Large intestine (tissue), 3 donors: ENCODE results near the gene HOXB9. TPM values are rescaled to one million over a fixed set of nuclear protein-coding genes. Genes with fewer than 3 reads are reported as not detected.

Experiments used
- DNase-seq, 2 donors: peaks; one replicate each; pipeline versions ENCODE4 v3.0.0 to v3.0.0-alpha.2; 2013
- H3K27ac ChIP-seq: one replicate; pipeline ENCODE4 v1.5.1; 2013; ENCODE audit warnings: low read length
- H3K27me3 ChIP-seq: 2 replicates; pipeline ENCODE4 v1.6.1; 2013; ENCODE audit warnings: low read length; ENCODE audit not compliant: control insufficient read depth, insufficient read depth
- H3K36me3 ChIP-seq: 2 replicates; pipeline ENCODE4 v1.6.1; 2013; ENCODE audit warnings: low read length; ENCODE audit not compliant: control insufficient read depth, insufficient read depth
- H3K4me1 ChIP-seq: one replicate; pipeline ENCODE4 v1.6.1; 2013; ENCODE audit warnings: low read length; ENCODE audit not compliant: control insufficient read depth, insufficient read depth
- H3K4me3 ChIP-seq: one replicate; pipeline ENCODE4 v1.5.1; 2013; ENCODE audit warnings: low read length
- H3K9me3 ChIP-seq: one replicate; pipeline ENCODE4 v1.6.1; 2013; ENCODE audit warnings: mild to moderate bottlenecking, low read depth, low read length, moderate library complexity; ENCODE audit not compliant: control insufficient read depth
- WGBS: methylation state at CpG from one replicate; pipeline ENCODE4 v1.1.5; 2013; ENCODE audit warnings: low lambda C conversion rate; ENCODE audit not compliant: insufficient coverage; 5-methylcytosine and 5-hydroxymethylcytosine counted together
- polyA plus RNA-seq: library from polyadenylated mRNA; unstranded; fragments of 120-200 nt; gene quantifications from one replicate; pipeline ENCODE4 v1.2.1, GENCODE V29; 2013

The HOXB9 gene
- polyA plus RNA-seq, 1 donor, result 0.03 TPM

- Histone ChIP-seq H3K4me3 (peak within 1 kb of the TSS; percentile 38), H3K36me3 (no peaks in the 10 kb centered on the region), H3K9me3 (peaks cover 39% of the 10 kb centered on the region), H3K27me3 (peaks cover 98% of the 10 kb centered on the region), H3K27ac (peak within 1 kb of the TSS; percentile 3), H3K4me1 (peaks cover 40% of the 10 kb centered on the region)
- 10% methylated on average over 5 of the region's 41 CpGs for WGBS
- DNase-seq, result no peak
Measured at GRCh38 chr17:48615047-48615962, 10.9 kb downstream of the HOXB9 start, which contains the start of gene HOXB8. HOXB8 (minus strand) TSS chr17:48615292; CDS start chr17:48614704, 588 bp downstream.

GRCh38 chr17:48613862-48614694 is 12.1 kb downstream of the HOXB9 start:
- peak overlapping the region; percentile 3 for H3K27ac ChIP-seq
- H3K4me1 ChIP-seq, result peaks cover 41% of the 10 kb centered on the region
- WGBS, result 3% methylated on average over 2 of the region's 55 CpGs
- DNase-seq, result no peak
- no peaks in the 10 kb centered on the region for H3K36me3 ChIP-seq
- peaks cover 98% of the 10 kb centered on the region for H3K27me3 ChIP-seq
- H3K4me3 ChIP-seq, result peak overlapping the region; percentile 38
- H3K9me3 ChIP-seq, result peaks cover 39% of the 10 kb centered on the region

GRCh38 chr17:48612854-48613691 is 13.1 kb downstream of the HOXB9 start:
- DNase-seq, result no peak
- Histone ChIP-seq H3K9me3 (peaks cover 38% of the 10 kb centered on the region), H3K4me1 (peaks cover 33% of the 10 kb centered on the region), H3K36me3 (no peaks in the 10 kb centered on the region), H3K27me3 (peaks cover 98% of the 10 kb centered on the region), H3K4me3 (peak overlapping the region; percentile 38), H3K27ac (peak overlapping the region; percentile 53)
- WGBS, result 0% methylated on average over 1 of the region's 67 CpGs

DNA sequence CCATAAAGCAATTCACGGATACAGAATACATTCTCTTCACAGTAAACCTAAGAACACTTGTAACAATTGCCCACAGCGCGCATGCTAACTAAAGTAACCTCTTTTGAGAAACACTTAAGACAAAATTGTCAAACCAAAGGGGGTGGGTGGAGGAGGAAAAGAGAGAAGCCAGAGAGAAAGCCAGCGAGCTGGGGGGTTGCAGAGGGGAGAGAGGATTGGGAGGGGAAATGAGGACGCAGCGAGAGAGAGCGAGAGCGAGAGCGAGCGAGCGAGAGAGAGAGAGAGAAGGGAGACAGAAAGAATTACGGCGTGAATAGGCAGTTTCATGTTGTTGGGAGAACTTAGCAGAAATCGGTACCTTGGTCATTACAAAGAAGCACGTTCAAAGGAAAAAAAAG is 13.7 kb downstream of the HOXB9 start:
- H3K27me3 ChIP-seq, result peaks cover 97% of the 10 kb centered on the region
- H3K36me3 ChIP-seq, result no peaks in the 10 kb centered on the region
- peaks cover 27% of the 10 kb centered on the region for H3K4me1 ChIP-seq
- DNase-seq, result no peak
- 0% methylated on average over 10 of the region's 15 CpGs for WGBS
- H3K27ac ChIP-seq, result peak overlapping the region; percentile 32
- H3K9me3 ChIP-seq, result peaks cover 32% of the 10 kb centered on the region
- H3K4me3 ChIP-seq, result peak overlapping the region; percentile 5

- Histone ChIP-seq H3K9me3 (peaks cover 32% of the 10 kb centered on the region), H3K27me3 (peaks cover 97% of the 10 kb centered on the region), H3K4me3 (peak overlapping the region; percentile 61), H3K27ac (peak overlapping the region; percentile 86), H3K4me1 (peaks cover 26% of the 10 kb centered on the region), H3K36me3 (no peaks in the 10 kb centered on the region)
- no CpG with 5 or more reads among the region's 36 CpGs for WGBS
- no peak for DNase-seq
Measured at GRCh38 chr17:48611681-48612455, 14.3 kb downstream of the HOXB9 start.

DNA sequence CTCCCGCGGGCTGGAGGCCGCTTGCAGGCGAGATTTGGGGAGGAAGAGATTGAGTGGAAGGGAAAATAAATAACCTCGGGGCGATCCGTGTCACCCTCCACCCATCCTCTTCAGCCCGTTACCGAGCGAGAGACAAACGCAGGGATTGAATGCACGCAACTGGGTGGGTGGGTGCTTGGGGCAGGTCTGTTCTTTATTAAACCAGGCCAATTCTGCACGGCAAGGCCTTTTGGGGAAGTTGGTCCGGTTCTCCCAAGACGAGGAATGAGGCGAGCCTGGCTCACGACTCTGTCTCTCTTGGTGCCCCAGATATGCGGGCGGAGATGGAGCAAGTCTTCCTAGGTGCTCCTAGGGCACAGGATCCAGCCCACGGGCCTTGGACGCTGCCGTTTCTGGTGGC is 14.9 kb downstream of the HOXB9 start:
- Histone ChIP-seq H3K27me3 (peaks cover 97% of the 10 kb centered on the region), H3K36me3 (no peaks in the 10 kb centered on the region), H3K9me3 (peaks cover 32% of the 10 kb centered on the region), H3K4me3 (peak overlapping the region; percentile 61), H3K4me1 (peaks cover 26% of the 10 kb centered on the region), H3K27ac (peak overlapping the region; percentile 86)
- no peak for DNase-seq
- 7% methylated on average over 4 of the region's 22 CpGs for WGBS

GRCh38 chr17:48610282-48611211 is 15.6 kb downstream of the HOXB9 start, which contains the start of gene HOXB7:
HOXB7 (minus strand) TSS chr17:48611017; CDS start chr17:48610918, 99 bp downstream.
- peak in 1 of 2 donors; percentile 54 for DNase-seq
- peaks cover 26% of the 10 kb centered on the region for H3K4me1 ChIP-seq
- peaks cover 35% of the 10 kb centered on the region for H3K9me3 ChIP-seq
- 0% methylated on average over 1 of the region's 79 CpGs for WGBS
- peak within 1 kb of the TSS; percentile 61 for H3K4me3 ChIP-seq
- peaks cover 97% of the 10 kb centered on the region for H3K27me3 ChIP-seq
- no peaks in the 10 kb centered on the region for H3K36me3 ChIP-seq
- H3K27ac ChIP-seq, result peak within 1 kb of the TSS; percentile 86

GRCh38 chr17:48609759-48610281 is 16.3 kb downstream of the HOXB9 start:
- DNase-seq, result no peak
- peak overlapping the region; percentile 61 for H3K4me3 ChIP-seq

More at GRCh38 chr17:48609759-48610281, 16.3 kb downstream of the HOXB9 start:
- Histone ChIP-seq H3K27ac (peak overlapping the region; percentile 86), H3K4me1 (peaks cover 29% of the 10 kb centered on the region), H3K36me3 (no peaks in the 10 kb centered on the region), H3K9me3 (peaks cover 30% of the 10 kb centered on the region), H3K27me3 (peaks cover 97% of the 10 kb centered on the region)
- WGBS, result no CpG with 5 or more reads among the region's 15 CpGs
